HepG2 (cell line): Measurements from ENCODE around the gene ANXA7. TPM values are rescaled to one million over a fixed set of nuclear protein-coding genes. Genes with fewer than 3 reads are reported as not detected.

Source experiments
- ATAC-seq: fragments of 200-7000 bp; cut with Tn5 transposase; 3 replicates; pipeline ENCODE4 v1.9.1; 2020; ENCODE audit warnings: mild to moderate bottlenecking, moderate library complexity
- BruUV-seq: library from RNA; stranded (reverse); fragments of 400-500 nt; replicated peaks from 2 replicates; lab custom pipeline; 2021; lab: Mats Ljungman, UMichigan
- CTCF ChIA-PET: fragments of 300-600 bp; formaldehyde crosslinking; extraction: SDS; loops from one replicate; lab custom pipeline; 2021; ENCODE audit warnings: low total read pairs, inconsistent platforms, low intra/inter-chr PET ratio; lab: Yijun Ruan, JAX
- POLR2A ChIA-PET: fragments of 350-600 bp; sonication (Branson Sonifier 250); formaldehyde crosslinking; loops from one replicate; lab custom pipeline; 2020; ENCODE audit warnings: antibody characterized with exemption, inconsistent platforms; lab: Yijun Ruan, JAX
- DNase-seq: peaks from one replicate; pipeline ENCODE4 v3.0.0-alpha.2; 2015; ENCODE audit warnings: low spot score
- FAIRE-seq: peaks from 3 replicates; lab custom pipeline; 2011; peaks lifted over from hg19 to GRCh38; lab: Jason Lieb, UNC
- H2AFZ ChIP-seq: one replicate; pipeline ENCODE4 v1.6.1; 2011; ENCODE audit warnings: low read length, inconsistent platforms
- H3K27ac ChIP-seq: fragments of 300-600 bp; 3 replicates; pipeline ENCODE4 v1.8.0; 2011; ENCODE audit warnings: mixed run types, mild to moderate bottlenecking, mixed read lengths, low read length, inconsistent platforms; ENCODE audit not compliant: insufficient read depth; ENCODE audit errors: extremely low read length
- H3K27me3 ChIP-seq, 2 experiments: fragments of 200-600 bp in 1 of 2; 2 replicates in 1 of 2; 3 replicates in 1 of 2; pipeline versions ENCODE4 v1.6.0 to v1.8.0; 2011; ENCODE audit warnings: low read length in 2 of 2, mild to moderate bottlenecking in 2 of 2, moderate library complexity in 2 of 2, inconsistent platforms in 1 of 2; ENCODE audit not compliant: insufficient read depth in 2 of 2, control insufficient read depth in 1 of 2
- H3K36me3 ChIP-seq, 2 experiments: fragments of 200-600 bp in 1 of 2; replicated peaks in 1 of 2; 2 replicates in 1 of 2; 3 replicates in 1 of 2; pipeline versions ENCODE4 v1.5.1 to v1.8.0; 2011; ENCODE audit warnings: low read length in 2 of 2, inconsistent platforms in 1 of 2; ENCODE audit not compliant: insufficient read depth in 2 of 2, control insufficient read depth in 1 of 2
- H3K4me1 ChIP-seq: 2 replicates; pipeline ENCODE4 v1.5.1; 2012; ENCODE audit warnings: low read length, inconsistent platforms; ENCODE audit not compliant: insufficient read depth
- H3K4me2 ChIP-seq: 2 replicates; pipeline ENCODE4 v1.6.0; 2011; ENCODE audit warnings: low read depth, low read length, inconsistent platforms
- H3K4me3 ChIP-seq, 3 experiments: fragments of 200-600 bp in 1 of 3; sonication (generic), shearing (Covaris generic) in 1 of 3; replicated peaks in 1 of 3; 2 replicates each; pipeline ENCODE4 v1.5.1; 2011 to 2016; ENCODE audit warnings: low read length in 3 of 3, inconsistent platforms in 2 of 3, low read depth in 2 of 3, mild to moderate bottlenecking in 2 of 3, control low read depth in 1 of 3, mixed read lengths in 1 of 3; ENCODE audit not compliant: insufficient read depth in 1 of 3
- H3K79me2 ChIP-seq: one replicate; pipeline ENCODE4 v1.6.1; 2011; ENCODE audit warnings: low read length, inconsistent platforms; ENCODE audit not compliant: insufficient read depth
- H3K9ac ChIP-seq: 2 replicates; pipeline ENCODE4 v1.6.0; 2011; ENCODE audit warnings: mild to moderate bottlenecking, low read depth, low read length, inconsistent platforms; ENCODE audit not compliant: insufficient read depth
- H3K9me3 ChIP-seq: 2 replicates; pipeline ENCODE4 v1.5.1; 2012; ENCODE audit warnings: mild to moderate bottlenecking, low read length
- H4K20me1 ChIP-seq: 2 replicates; pipeline ENCODE4 v1.6.0; 2011; ENCODE audit warnings: inconsistent platforms, mild to moderate bottlenecking, low read length, moderate library complexity; ENCODE audit not compliant: insufficient read depth
- DNMT1 ChIP-seq: sonication (generic); formaldehyde crosslinking; IDR thresholded peaks from 2 replicates; pipeline ENCODE4 v1.5.1; 2020; ENCODE audit warnings: mild to moderate bottlenecking, missing genetic modification reagents
- HNRNPUL1 ChIP-seq: fragments of 200-400 bp; formaldehyde crosslinking; IDR thresholded peaks from 2 replicates; pipeline ENCODE4 v1.6.1; 2017; ENCODE audit warnings: low read depth, mild to moderate bottlenecking, low read length, moderate library complexity
- SNAI1 ChIP-seq: sonication (generic); formaldehyde crosslinking; IDR thresholded peaks from 2 replicates; pipeline ENCODE4 v1.5.0; 2020; ENCODE audit warnings: mild to moderate bottlenecking, missing genetic modification reagents, borderline replicate concordance
- ZBTB20 ChIP-seq: sonication (generic); formaldehyde crosslinking; IDR thresholded peaks from 2 replicates; pipeline ENCODE4 v1.8.1; 2023; ENCODE audit warnings: missing genetic modification reagents, low read depth, mild to moderate bottlenecking, borderline replicate concordance
- ZNF260 ChIP-seq: sonication (generic); formaldehyde crosslinking; IDR thresholded peaks from 2 replicates; pipeline ENCODE4 v1.4.0; 2020; ENCODE audit warnings: missing genetic modification reagents, low read depth, mild to moderate bottlenecking, borderline replicate concordance
- ZNF30 ChIP-seq: sonication (generic); formaldehyde crosslinking; IDR thresholded peaks from 2 replicates; pipeline ENCODE4 v1.5.0; 2020; ENCODE audit warnings: mild to moderate bottlenecking, missing genetic modification reagents
- ZNF879 ChIP-seq: sonication (generic); formaldehyde crosslinking; IDR thresholded peaks from 2 replicates; pipeline ENCODE4 v1.8.1; 2023; ENCODE audit warnings: missing genetic modification reagents
- ZSCAN31 ChIP-seq: sonication (generic); formaldehyde crosslinking; IDR thresholded peaks from 2 replicates; pipeline ENCODE4 v1.5.0; 2020; ENCODE audit warnings: low read depth, mild to moderate bottlenecking, missing genetic modification reagents
- WGBS: methylation state at CpG from one replicate; pipeline ENCODE4 v1.1.6; 2017; ENCODE audit warnings: low lambda C conversion rate; 5-methylcytosine and 5-hydroxymethylcytosine counted together
- in situ Hi-C: cut with HindIII; loops from 2 replicates; pipeline ENCODE4 v1.10.0; 2017; ENCODE audit warnings: low pct_unique_long_range_greater_than_20kb; ENCODE audit not compliant: extremely low pct_ligation_motif_present
- intact Hi-C: fragments of 100-400 bp; cut with micrococcal nuclease; formaldehyde crosslinking; loops from one replicate; pipeline ENCODE4 v1.10.0; 2022; ENCODE audit not compliant: unreplicated experiment
- polyA plus RNA-seq, 8 experiments: library from polyadenylated mRNA; depleted of rRNA in 3 of 8; stranded (reverse) in 7 of 8; unstranded in 1 of 8; fragments of >200 nt; fragmentation: Illumina TruSeq in 4 of 8; extraction: Trizol in 4 of 8; gene quantifications; 2 replicates each; pipeline versions ENCODE4 v1.2.1 to v1.2.3, GENCODE V29; 2011 to 2016; ENCODE audit warnings: low read depth in 4 of 8, missing spikeins in 1 of 8, mixed read lengths in 1 of 8; ENCODE audit not compliant: insufficient read depth in 1 of 8
- total RNA-seq, 5 experiments: library from RNA; depleted of rRNA; stranded (reverse); fragments of >200 nt; fragmentation: Illumina TruSeq; extraction: Trizol; gene quantifications; 2 replicates each; pipeline ENCODE4 v1.2.3, GENCODE V29; 2016; ENCODE audit warnings: low read depth in 1 of 5
- TF ChIP-seq, protein P1 (sequence below): sonication (generic); formaldehyde crosslinking; IDR thresholded peaks from 2 replicates; pipeline ENCODE4 v1.8.0; 2022; ENCODE audit warnings: low read depth, missing genetic modification reagents

ANXA7 gene
- total and polyA plus RNA-seq, 2 of the 13 experiments (the other 11 are each of a cell fraction or from before 2014, with no cell fraction given): 54.8 to 89.0 TPM

DNA sequence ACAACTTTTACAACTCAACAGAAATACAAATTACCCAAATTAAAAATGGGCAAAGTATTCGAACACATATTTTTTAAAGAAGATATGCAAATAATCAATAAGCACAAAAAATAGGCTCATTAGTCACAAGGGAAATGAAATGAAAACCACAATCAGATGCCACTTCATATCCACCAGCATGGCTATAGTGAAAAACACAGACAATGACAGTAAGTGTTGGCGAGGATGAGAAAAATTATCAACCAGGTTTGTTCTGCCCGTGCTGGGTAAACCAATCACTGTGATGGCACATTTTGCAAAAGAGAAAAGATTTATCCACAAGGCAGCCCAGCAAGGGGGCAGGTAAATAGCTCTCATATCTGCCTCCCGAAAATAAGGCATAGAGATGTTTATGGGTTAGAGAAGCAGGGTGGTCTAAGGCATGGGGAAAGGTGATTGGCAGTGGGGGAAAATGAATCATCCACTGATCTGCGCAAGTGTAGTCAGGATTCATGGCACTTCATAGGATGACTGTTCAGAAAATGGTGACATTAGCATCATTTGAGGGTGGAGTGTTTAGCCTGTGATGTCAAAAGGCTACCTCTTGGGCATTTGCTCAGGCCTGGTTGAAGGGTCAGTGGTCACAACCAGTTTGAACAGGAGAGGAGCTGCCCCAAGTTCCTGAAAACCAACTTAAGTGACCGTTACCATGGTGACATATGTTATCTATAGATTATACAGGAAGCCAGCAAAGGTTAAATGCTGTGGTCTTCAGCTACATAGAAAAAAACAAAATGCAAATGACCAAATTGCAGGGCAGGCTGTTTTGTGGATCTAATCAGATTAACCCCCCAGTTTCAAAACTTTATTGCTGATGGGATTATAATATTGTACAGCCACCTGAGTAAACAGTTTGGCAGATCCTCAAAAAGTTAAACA, 47.2 kb downstream of the ANXA7 start:
- Histone ChIP-seq H3K4me3 (no peak overlapping the region), H3K4me1 (no peaks in the 10 kb centered on the region), H3K4me2 (no peak overlapping the region), H3K9me3 (no peaks in the 10 kb centered on the region), H3K27ac (no peak overlapping the region), H3K9ac (no peak overlapping the region), H4K20me1 (no peaks in the 10 kb centered on the region), H2AFZ (no peak overlapping the region), H3K36me3 (0 out of 5 replicates have a peak, but pooled peaks cover 0 to 3% of the 10 kb centered on the region in 2 experiments), H3K79me2 (no peaks in the 10 kb centered on the region), H3K27me3 (no peaks in the 10 kb centered on the region)
- TF ChIP-seq HNRNPUL1: no peak
- TF ChIP-seq ZNF260 (CRISPR knock-in tag): no peak
- no peak for TF ChIP-seq ZSCAN31
- no peak for TF ChIP-seq ZNF30
- no peak for TF ChIP-seq ZNF879
- TF ChIP-seq DNMT1: no peak
- TF ChIP-seq ZBTB20: no peak
- TF ChIP-seq SNAI1 (CRISPR knock-in tag): no peak
- TF ChIP-seq, protein P1, sequence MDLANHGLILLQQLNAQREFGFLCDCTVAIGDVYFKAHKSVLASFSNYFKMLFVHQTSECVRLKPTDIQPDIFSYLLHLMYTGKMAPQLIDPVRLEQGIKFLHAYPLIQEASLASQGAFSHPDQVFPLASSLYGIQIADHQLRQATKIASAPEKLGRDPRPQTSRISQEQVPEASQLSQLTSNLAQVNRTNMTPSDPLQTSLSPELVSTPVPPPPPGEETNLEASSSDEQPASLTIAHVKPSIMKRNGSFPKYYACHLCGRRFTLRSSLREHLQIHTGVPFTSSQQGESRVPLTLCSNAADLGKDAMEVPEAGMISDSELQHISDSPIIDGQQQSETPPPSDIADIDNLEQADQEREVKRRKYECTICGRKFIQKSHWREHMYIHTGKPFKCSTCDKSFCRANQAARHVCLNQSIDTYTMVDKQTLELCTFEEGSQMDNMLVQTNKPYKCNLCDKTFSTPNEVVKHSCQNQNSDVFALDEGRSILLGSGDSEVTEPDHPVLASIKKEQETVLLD (CRISPR knock-in tag): no peak
- ATAC-seq: no peak
- WGBS: 95% methylated on average over 6 of the region's 6 CpGs
- DNase-seq: no peak
- no TSS peak for BruUV-seq
- intact Hi-C loops: no loop called here
- ChIA-PET POLR2A (no interaction called here), CTCF (no interaction called here)
- FAIRE-seq: no peak
- in situ Hi-C loops: no loop called here
